IPS-NIHi11 (cell line): ENCODE measurements around the gene ARL9.

ENCODE experiments used
- DNase-seq: peaks from one replicate; pipeline ENCODE4 v3.0.0; 2012; ENCODE audit warnings: mixed read lengths, low spot score

The ARL9 gene, protein sequence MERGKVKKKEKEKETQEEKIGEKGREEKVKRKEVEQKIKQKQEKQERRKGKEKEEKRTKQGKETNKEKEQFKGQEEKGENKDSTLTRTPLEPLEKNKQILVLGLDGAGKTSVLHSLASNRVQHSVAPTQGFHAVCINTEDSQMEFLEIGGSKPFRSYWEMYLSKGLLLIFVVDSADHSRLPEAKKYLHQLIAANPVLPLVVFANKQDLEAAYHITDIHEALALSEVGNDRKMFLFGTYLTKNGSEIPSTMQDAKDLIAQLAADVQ

DNA sequence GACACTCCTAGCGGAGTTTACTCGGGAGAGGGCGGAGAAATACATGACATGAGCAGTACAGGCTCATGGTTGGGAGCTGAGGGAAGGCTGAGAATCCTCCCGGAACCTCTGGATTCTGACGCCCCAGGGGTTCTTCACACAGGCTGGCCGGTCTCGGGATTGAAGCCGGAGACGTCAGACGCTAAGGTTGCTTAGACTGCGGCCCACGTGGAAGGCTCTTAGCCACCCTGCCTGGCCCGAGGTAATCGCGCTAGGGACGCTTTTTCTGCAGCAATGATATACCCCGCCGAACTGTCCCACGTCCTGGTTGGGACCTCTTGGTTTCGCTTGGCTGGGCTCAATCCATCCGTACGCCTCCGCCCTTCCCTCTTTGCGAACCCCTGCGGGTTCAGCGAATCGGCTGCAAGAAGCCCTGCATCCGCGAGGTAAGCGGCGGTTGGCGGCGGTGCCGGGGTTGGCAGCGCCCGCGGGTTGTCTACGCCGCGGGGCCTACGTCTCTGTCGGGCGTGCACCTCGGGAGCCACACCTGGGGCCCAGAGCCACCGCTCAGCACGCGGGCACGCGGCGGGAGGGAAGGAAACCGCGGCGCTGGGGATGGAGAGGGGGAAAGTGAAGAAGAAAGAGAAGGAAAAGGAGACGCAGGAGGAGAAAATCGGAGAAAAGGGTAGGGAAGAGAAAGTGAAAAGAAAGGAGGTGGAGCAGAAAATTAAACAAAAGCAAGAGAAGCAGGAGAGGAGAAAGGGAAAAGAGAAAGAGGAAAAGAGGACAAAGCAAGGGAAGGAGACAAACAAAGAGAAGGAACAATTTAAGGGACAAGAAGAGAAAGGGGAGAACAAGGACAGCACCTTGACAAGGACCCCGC, at the start of gene ARL9:
Gene ARL9, plus strand, starts transcription at position 523 of the 862 bp plus-strand sequence. Its CDS starts 72 bp downstream, at position 595.
- DNase-seq: peak; percentile 79

DNA sequence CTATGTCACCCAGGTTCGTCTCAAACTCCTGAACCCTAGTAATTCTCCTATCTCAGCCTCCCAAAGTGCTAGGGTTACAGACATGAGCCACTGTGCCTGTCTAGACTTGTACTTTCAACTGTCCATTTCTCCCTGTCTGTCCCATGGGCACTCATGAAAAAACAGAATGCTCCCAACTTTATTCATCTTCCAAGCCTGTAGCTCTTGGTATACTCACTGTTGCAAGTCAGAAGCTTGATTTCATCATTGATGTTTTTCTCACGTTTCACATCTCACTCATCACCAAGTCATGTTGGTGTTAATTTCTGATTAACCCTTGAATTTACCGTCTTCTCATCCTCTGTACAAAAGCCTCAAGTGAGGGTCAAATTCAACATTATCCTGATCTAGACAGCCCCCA, 45.5 kb upstream of the ARL9 start:
- DNase-seq: no peak

DNA sequence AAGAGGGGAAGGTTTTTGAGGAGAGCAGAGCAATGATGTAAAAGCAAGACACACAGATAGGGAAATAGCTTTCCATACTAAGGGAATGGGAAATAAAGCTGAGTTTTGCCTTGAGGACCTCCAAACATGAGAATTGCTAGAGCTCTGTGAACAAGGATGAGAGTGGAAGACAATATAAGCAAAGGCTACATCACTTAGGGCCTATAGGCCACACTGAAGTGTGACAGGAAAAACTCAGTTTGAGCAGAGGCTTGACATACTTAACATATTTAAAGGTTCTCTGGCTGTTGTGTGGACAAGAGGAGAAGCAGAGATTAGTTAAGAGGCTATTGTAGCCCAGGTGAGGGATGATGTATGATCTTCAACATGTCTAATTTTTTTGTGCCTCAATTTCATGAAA, 43.4 kb upstream of the ARL9 start:
- no peak for DNase-seq

DNA sequence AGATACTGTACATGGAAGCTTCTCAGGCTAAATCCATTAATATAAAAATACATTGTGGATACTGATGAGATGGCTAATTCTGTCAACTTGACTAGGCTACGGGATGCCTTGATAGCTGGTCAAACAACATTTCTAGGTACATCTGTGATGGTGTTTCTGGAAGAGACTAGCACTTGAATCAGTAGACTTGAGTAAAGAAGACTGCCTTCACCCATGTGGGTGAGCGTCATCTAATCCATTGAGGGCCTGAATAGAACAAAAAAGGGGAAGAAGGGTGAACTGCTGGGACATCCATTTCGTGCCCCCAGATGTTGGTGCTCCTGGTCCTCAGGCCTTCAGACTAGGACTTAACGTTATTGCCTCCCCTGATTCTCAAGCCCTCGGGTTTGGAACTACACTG, 41.9 kb upstream of the ARL9 start:
- DNase-seq: no peak

DNA sequence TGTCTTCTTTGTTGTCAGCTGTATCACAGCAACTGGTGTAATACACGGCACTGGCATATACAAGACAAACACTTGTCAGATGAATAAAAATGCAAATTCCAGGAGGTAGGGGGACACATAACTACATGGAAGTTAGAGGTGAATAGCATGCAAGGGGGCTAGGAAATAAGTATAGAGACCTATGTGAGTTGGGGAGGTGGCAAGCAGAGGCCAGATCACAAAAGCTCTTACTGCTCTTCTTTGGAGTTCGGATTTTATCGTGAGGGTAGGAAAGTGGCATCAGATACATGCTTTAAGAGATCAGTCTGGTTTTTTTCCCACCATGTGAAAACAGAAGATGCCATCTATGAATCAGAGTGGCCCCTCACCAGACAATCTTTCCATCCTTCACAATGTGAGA, 41.0 kb upstream of the ARL9 start:
- DNase-seq: no peak

DNA sequence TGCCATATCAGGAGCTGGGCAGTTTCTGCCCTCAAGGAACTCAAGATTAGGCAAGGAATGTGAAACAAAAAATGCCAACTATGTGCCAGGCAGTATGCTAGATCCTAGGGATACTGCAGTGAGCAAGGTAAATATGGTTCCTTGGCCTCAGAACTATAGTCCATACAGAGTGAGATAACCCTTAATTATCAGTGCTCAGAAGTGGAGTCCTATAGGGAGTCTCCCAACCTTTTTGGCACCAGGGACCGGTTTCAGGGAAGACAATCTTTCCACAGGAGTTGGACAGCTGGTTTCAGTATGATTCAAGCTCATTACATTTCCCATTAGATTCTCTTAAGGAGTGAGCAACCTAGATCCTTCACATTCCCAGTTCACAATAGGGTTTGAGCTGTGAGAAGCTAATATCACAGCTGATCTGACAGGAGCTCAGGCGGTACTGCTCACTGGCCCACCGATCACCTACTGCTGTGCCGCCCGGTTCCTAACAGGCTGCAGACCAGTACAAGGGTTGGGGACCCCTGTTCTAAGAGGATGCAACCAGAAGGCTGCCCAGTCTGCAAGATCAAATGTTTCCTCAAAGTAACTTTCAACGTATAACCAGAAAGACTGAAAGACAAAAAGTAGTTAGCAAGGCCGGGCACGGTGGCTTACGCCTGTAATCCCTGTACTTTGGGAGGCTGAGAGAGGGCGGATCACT, 39.8 kb upstream of the ARL9 start:
- no peak for DNase-seq

DNA sequence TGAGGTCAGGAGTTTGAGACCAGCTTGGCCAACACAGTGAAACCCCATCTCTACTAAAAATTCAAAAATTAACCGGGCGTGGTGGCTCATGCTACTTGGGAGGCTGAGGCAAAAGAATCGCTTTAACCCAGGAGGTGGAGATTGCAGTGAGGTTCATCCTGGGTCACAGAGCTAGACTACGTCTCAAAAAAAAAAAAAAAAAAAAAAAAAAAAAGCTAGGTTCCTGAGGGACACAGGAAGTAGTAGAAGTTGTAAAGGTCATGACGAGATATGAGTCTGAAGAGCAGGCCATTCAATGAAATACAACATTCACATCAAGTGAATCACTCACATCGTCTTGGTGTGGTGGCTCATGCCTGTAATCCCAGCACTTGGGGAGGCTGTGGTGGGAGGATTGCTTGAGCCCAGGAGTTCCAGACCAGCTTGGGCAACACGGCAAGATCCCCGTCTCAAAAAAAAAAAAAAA, 39.3 kb upstream of the ARL9 start:
- peak; percentile 10 for DNase-seq

DNA sequence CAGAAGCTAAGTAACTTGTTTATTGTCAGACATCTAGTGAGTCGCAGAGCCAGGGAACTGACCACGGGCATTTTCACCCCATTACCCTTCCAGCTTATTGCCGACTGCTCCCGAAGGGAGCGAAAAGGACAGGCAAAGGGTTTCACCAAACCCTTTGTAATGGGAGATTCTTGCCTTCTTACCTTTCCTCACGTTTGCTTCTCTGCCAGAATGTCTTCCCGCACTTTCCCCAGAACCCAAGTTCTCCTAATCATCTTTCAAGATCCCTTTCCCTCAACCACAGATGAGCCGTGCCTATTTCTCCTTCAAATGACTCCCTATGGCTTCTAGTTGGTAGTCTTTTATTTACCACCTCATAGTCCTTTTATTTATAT, 38.7 kb upstream of the ARL9 start:
- peak; percentile 12 for DNase-seq

DNA sequence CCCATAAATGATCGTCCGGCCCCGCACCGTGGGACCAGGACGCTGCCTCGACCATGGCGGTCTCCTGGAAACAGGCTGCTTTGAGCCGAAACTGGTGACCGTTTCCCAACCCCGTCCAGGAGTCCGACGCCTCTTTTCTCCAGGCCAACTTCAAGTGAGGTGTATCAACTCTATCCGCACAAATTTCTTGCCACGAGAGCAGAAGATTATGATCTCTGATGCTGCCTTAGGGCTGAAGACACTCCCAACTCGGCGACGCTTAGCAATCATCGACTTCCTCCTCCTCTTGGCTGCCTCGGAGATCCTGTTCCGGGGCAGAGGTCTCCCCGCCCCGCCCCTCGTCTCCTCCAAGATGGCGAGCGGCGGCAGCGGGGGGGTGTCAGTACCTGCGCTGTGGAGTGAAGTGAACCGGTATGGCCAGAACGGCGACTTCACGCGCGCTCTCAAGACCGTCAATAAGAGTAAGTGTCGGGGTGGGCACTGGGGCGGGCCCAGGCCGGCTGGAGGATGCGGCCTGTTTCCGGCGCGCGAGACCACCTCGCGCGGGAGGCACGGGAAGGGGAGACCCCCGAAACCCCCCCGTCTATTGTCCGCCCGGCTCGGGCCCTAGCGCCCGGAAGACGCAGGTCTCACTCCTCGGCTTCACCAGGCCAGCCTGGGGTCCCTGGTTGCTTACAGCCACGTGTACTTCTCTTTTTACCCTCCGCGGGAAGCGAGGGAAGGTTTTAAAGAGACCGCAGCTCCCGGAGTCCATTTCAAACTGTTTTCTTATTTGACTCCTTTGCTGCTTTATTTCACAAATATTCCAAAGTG, 38.1 kb upstream of the ARL9 start, which contains the start of gene SRP72:
Gene SRP72, plus strand, starts transcription at position 334 of the 813 bp plus-strand sequence. Its CDS starts 19 bp downstream, at position 353.
- peak; percentile 91 for DNase-seq

DNA sequence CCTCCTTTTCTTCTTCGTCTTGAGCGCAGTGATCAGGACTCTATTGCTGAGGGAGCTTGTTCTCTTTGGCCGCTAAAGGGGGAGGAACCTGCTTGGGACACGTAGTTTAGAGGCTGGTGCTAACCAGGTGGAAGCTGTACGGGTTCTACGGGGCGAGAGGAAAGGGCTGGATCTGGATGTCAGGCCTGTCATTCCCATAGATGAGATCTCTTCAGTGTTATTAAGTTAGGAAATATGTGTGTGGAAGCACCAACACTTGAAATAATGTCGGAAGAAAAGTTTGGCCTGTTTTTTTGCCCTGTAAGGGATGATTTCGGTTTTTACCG, 37.5 kb upstream of the ARL9 start:
- peak; percentile 60 for DNase-seq

DNA sequence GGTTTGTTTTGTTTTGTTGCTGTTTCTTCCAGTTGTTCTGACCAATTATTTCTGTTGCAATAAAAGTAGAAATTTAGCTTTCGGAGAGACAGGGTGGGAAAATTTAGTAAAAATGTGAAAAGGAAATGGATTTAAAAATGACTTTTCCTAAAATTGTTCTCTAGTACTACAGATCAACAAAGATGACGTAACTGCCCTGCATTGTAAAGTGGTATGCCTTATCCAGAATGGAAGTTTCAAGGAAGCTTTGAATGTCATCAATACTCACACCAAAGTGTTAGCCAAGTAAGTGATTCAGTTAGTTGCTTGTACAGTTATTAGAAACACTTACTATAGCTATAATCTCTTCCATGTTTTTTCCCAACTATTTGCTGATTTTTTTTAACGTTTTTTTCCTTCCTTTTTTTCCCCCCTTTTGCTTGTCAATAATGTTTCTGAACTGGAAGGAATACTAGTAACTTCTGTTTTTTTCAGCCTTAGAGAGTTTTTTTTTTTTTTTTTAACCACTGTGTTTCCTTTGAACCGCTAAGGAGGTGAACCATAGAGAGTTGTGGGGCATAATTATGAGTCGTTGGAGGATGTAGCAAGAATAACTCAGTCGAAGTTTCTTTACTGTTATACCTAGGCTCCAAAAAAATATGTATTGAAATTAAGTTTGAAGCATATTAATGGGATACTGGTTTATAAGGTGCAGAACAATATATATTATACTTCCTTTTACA, 35.9 kb upstream of the ARL9 start:
- no peak for DNase-seq

DNA sequence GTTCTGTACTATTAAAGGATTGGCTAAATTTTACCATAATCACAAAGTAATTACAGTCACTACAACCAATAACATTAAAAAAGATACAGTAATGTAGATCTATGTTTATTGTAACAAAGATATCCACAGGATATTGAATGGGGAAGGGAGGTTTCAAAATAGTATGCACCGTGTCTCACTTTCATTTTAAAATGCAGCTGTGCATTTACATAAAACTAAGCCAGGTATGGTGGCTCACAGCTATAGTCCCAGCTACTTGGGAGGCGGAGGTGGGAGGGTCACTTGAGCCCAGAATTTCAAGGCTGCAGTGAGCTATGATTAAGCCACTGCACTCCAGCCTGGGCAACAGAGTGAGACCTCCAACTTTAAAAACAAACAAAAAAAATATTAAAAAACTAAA, 29.7 kb upstream of the ARL9 start:
- DNase-seq: no peak

DNA sequence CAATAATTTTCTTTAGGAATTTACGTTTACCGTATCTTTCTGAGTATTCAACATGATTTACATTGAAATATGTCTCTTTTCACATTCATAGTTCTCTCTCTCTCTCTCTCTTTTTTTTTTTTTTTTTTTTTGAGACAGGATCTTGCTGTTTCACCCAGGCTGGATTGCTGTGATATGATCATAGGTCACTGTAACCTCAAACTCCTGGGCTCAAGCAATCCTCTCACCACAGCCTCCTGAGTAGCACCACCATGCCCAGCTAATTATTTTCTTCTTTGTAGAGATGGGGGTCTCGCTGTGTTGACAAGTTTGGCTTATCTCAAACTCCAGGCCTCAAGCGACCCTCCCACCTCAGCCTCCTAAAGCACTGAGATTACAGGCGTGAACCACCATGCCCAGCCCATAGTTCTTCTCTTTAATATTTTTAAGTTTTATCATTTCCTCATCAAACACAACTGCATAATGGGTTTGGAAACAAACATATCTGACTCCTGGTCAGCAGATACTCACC, 28.3 kb upstream of the ARL9 start:
- no peak for DNase-seq

DNA sequence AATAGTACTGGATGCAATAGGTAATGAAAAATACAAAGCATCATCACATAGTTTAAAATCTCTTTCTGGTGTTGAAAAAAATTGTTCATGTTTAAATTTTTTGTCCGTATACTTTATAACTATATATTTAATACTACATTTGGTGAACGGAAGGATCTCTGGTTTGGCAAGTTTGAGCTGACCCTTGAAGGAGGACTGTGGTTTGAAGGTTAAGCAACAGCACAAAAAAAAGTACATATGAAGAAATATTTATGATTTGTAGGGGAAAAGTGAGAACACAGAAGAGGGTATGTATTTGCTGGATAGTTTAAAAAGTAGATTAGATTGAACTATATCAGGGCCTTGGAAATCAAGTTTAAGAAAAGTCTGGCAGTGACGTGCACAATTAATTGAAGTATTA, 24.9 kb upstream of the ARL9 start:
- DNase-seq: no peak

DNA sequence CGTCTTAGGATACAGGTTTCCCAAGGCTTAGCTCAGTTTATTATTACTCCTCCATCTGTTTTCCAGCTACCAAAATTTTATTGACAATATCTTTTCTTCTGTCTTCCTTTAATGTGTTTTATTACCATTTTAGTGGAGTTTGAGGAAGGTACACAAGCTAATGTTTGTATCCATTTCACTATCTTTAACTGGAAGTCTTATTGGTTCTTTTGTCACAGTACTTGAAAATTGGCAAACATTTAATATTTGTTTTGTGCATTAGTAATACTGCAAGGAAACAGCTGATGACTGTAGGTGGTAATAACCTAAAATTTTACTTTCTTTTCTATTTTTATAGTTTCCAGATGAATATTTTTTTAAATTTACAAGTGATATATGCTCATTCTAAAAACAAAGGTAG, 9.3 kb upstream of the ARL9 start:
- DNase-seq: no peak

DNA sequence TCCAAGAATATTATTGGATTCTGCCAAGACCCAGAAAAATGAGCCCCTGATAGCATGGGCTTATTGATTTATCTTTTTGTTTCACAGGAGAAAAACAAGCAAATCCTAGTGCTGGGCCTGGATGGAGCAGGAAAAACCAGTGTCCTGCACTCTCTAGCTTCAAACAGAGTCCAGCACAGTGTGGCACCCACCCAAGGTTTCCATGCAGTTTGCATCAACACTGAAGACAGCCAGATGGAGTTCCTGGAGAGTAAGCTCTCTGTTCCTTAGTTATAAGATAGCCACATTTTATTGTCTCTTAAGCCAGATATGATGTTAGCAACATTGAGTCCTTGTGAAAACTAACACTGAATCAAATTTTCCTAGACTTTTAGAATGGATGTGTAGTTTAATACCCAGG, 5.5 kb downstream of the ARL9 start:
- no peak for DNase-seq

DNA sequence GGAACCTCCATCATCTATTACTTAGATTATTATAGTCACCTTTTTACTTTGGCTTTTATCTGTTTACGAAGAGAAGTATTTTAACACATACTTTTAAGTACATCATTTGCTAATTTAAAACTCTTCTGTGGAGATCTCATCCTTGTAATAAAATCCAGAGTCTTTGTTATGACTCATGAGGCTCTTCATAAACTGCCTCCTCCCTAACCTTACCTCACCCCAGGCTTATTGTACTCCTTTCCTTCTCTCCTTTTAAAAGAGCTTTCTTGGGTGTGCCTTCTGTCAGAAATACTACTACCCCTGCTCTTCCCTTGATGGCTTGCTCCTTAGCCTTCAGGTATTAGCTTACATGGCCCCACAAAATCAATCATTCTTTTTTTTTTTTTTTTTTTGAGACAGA, 6.6 kb downstream of the ARL9 start:
- DNase-seq: no peak

DNA sequence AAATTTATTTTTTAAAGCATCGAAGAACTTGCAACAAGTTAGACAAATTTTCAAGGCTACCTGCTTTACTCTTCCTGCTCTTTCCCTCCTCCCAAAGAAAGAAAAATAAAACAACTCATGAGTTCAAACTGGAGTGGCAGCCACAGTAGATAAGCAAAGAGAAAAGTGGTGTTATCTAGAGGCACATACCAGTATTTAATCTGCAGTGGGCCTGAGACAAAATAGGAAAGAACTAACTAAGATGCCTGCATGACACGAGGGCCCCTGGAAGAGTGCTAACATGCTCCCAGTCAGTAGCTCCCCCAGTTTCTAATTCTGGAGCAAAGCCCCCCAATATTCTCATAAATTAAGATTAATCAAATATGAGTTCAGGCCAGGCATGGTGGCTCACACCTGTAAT, 7.9 kb downstream of the ARL9 start:
- DNase-seq: no peak

DNA sequence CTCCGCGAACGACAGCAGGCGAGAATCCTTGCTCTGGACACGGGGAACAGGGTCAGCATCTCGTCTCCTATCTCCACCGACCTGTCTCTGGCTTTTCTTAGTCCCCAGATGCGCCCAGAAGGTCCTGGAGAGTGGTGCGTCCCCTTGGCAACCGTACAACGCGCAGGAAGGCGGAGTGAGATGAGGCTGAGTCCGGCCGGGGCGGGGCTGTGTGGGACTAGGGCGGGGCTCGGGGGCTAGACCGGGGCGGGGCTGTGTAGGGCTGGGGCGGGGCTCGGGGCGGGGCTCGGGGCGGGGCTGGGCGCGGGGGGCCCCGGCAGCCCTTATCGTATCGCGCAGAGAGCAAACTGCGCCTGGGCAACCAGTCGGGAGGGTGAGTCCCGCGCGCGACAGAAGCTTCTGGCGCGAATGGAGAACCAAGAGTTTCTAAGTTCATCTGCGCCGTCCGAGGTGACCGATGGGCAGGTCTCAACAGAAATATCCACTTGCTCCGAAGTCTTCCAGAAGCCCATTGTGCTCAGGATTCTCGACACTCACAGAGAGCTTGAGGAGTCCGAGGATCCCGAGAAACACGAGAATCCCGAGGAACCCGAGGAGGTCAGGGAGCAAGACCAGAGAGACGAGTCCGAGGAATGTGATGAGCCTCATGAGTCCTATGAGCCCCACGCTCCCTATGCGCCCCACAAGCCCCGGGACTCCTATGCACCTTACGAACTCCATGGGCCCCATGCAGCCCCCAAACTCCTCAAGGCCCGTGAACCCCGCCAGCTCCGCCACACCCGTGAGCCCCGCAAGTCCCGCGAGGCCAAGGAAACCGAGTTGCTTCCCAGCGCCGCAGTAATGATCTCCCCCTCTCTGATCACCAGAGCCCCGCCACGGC, 24.9 kb downstream of the ARL9 start:
- DNase-seq: peak; percentile 92

DNA sequence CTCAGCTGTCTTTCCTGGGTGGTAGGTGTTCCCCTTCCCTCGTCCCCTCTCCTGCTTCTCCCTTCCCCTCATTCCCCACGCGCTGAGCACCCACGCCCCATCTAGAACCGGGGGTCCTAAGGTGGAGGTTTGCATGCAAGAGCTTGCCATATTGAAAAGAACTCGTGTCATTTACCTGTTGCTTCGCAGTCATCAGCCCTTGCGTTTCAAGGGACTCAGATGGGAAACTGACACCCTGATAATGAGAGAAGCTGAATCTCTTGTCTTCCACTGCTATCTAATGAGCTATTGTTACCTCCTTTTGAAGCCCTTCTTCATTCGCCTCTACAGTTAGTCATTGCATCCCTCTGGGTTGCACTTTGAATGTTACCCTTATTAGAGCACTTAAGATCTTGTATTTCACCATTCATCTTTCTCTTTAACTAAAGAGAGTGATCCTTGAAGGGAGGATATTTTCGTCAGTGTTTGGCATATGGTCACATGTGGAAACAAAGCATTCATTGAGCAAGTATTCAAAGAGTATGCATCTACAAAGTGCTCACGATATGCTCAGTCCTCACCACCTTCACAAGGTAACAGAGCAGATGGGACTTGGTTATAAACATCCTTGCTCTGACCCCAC, 25.7 kb downstream of the ARL9 start:
- DNase-seq: no peak
